ENCODE measurements around the gene NR3C2. TPM values are rescaled to one million over a fixed set of nuclear protein-coding genes. Genes with fewer than 3 reads are reported as not detected.

Gene NR3C2
- total and polyA plus RNA-seq, 10 of the 15 experiments (the other 5 are each of a cell fraction or from before 2014, with no cell fraction given) = 0.05 to 0.11 (median 0.08) TPM; not detected in 4

DNA sequence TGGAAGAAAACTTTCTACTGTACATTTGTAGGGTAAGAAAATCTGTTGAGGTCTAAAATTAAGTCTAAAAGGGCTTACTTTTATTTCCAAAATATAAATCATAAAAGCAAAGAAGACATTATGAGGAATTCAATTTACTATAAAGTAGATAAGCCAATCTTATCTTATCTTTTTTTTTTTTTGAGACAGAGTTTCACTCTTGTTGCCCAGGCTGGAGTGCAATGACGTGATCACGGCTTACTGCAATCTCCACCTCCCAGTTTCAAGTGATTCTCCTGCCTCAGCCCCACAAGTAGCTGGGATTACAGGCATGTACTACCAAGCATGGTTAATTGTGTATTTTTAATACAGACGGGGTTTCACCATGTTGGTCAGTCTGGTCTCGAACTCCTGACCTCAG, 166.9 kb downstream of the NR3C2 start (continued):
- no peak for TF ChIP-seq RCOR1 (conservative IDR thresholded peaks at IDR 0.05; ENCODE audit: low read depth, low read length)

DNA sequence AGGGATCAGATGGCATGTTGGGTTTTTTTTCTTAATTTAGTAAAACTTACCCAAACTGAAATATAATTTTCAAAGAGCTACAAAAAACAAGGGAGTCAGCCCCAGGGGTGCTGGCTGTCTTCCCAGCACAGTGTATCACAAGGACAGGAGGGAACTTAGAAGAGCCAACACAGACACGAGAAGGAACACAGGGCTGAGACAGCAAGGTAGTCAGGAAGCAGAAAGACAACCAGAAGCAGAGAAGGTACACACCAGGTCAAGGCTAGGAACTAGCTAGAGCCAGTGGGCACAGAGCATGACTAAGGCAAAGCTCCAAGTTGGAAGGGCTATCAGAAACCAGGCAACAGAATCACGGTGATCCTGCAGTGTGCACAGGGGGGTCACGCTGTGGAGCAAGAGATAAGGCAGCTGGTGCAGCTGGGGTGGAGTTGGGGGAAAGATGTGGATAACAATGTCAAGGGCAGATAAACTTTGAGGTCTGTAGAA, 168.7 kb downstream of the NR3C2 start:
- POLR2A ChIA-PET = no interaction called here
- no peak for DNase-seq (ENCODE audit: low read depth, low spot score)
- H3K4me1 ChIP-seq (ENCODE audit: control insufficient read depth, insufficient read depth, low read length) = no peaks in the 10 kb centered on the region
- H2AFZ ChIP-seq (ENCODE audit: control insufficient read depth, low read depth, low read length) = no peak overlapping the region
- no peak for FAIRE-seq
- WGBS (ENCODE audit: insufficient coverage, insufficient replicate concordance, low lambda C conversion rate, missing lambda C conversion rate) = 0% methylated on average over 3 of the region's 3 CpGs
- no peak overlapping the region for H3K27ac ChIP-seq (ENCODE audit: control insufficient read depth, insufficient read depth)
- no peaks in the 10 kb centered on the region for H3K79me2 ChIP-seq (ENCODE audit: control insufficient read depth, insufficient read depth, low read length)
- no peak overlapping the region for H3K4me3 ChIP-seq
- intact Hi-C loops (cut with micrococcal nuclease; ENCODE audit: unreplicated experiment) (no loop called here), in situ Hi-C loops (cut with MboI) (no loop called here)
- no peak for ATAC-seq
- no TSS peak for BruUV-seq (replicated peaks)
- TF ChIP-seq MTA2 (IDR thresholded peaks at IDR 0.05; ENCODE audit: low read depth) (no peak), GABPA (IDR thresholded peaks at IDR 0.05; ENCODE audit: low read depth) (no peak), STAT3 (IDR thresholded peaks at IDR 0.05; ENCODE audit: low read depth, low read length) (no peak), ETV6 (conservative IDR thresholded peaks at IDR 0.05 in 1 of 2, IDR thresholded peaks at IDR 0.05 in 1 of 2; ENCODE audit: borderline replicate concordance in 1 of 2, low read depth in 1 of 2) (no peak), SREBF1 (IDR thresholded peaks at IDR 0.05; ENCODE audit: low read length) (no peak), NFYB (IDR thresholded peaks at IDR 0.05; ENCODE audit: insufficient read depth, low read depth, low read length) (no peak), SMC3 (IDR thresholded peaks at IDR 0.05; ENCODE audit: borderline replicate concordance, low read length) (no peak), TARDBP (IDR thresholded peaks at IDR 0.05; ENCODE audit: borderline replicate concordance) (no peak), RELA (IDR thresholded peaks at IDR 0.05; ENCODE audit: borderline replicate concordance, partially characterized antibody) (no peak)
- TF ChIP-seq, protein P1, sequence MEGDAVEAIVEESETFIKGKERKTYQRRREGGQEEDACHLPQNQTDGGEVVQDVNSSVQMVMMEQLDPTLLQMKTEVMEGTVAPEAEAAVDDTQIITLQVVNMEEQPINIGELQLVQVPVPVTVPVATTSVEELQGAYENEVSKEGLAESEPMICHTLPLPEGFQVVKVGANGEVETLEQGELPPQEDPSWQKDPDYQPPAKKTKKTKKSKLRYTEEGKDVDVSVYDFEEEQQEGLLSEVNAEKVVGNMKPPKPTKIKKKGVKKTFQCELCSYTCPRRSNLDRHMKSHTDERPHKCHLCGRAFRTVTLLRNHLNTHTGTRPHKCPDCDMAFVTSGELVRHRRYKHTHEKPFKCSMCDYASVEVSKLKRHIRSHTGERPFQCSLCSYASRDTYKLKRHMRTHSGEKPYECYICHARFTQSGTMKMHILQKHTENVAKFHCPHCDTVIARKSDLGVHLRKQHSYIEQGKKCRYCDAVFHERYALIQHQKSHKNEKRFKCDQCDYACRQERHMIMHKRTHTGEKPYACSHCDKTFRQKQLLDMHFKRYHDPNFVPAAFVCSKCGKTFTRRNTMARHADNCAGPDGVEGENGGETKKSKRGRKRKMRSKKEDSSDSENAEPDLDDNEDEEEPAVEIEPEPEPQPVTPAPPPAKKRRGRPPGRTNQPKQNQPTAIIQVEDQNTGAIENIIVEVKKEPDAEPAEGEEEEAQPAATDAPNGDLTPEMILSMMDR (IDR thresholded peaks at IDR 0.05 in 2 of 3, conservative IDR thresholded peaks at IDR 0.05 in 1 of 3; ENCODE audit: control insufficient read depth in 2 of 3, extremely low read depth in 1 of 3, insufficient read depth in 1 of 3, low read depth in 3 of 3, low read length in 3 of 3) = no peak
- TF ChIP-seq, protein P2, sequence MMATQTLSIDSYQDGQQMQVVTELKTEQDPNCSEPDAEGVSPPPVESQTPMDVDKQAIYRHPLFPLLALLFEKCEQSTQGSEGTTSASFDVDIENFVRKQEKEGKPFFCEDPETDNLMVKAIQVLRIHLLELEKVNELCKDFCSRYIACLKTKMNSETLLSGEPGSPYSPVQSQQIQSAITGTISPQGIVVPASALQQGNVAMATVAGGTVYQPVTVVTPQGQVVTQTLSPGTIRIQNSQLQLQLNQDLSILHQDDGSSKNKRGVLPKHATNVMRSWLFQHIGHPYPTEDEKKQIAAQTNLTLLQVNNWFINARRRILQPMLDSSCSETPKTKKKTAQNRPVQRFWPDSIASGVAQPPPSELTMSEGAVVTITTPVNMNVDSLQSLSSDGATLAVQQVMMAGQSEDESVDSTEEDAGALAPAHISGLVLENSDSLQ (IDR thresholded peaks at IDR 0.05) = no peak
- TF ChIP-seq, protein P3, sequence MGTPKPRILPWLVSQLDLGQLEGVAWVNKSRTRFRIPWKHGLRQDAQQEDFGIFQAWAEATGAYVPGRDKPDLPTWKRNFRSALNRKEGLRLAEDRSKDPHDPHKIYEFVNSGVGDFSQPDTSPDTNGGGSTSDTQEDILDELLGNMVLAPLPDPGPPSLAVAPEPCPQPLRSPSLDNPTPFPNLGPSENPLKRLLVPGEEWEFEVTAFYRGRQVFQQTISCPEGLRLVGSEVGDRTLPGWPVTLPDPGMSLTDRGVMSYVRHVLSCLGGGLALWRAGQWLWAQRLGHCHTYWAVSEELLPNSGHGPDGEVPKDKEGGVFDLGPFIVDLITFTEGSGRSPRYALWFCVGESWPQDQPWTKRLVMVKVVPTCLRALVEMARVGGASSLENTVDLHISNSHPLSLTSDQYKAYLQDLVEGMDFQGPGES (IDR thresholded peaks at IDR 0.05) = no peak
- RAD21 ChIA-PET (ENCODE audit: unreplicated experiment) = no interaction called here
- no peaks in the 10 kb centered on the region for H3K36me3 ChIP-seq (ENCODE audit: control insufficient read depth in 2 of 2, insufficient read depth in 2 of 2, low read length in 1 of 2)
- SMC1A ChIA-PET (ENCODE audit: uncharacterized antibody, unreplicated experiment) = no interaction called here
- CTCF ChIA-PET = interaction anchor here (0.6 kb wide), 1 partner anchor 137 kb away, joined by 3 read pairs; no protein-coding TSS in a partner anchor
- H3K4me2 ChIP-seq (ENCODE audit: control insufficient read depth, insufficient read depth) = no peak overlapping the region
- no peaks in the 10 kb centered on the region for H3K27me3 ChIP-seq (replicated peaks in 1 of 2; ENCODE audit: control insufficient read depth in 2 of 2, insufficient read depth in 2 of 2, low read length in 1 of 2)
- H4K20me1 ChIP-seq (ENCODE audit: control insufficient read depth, insufficient read depth) = no peaks in the 10 kb centered on the region
- H3K9ac ChIP-seq (ENCODE audit: control insufficient read depth, insufficient read depth, low read length) = no peak overlapping the region
- H3K9me3 ChIP-seq (replicated peaks; ENCODE audit: control insufficient read depth, insufficient read depth, low read length) = no peaks in the 10 kb centered on the region
